ENCODE results near the gene SPAG17. TPM values are rescaled to one million over a fixed set of nuclear protein-coding genes. Genes with fewer than 3 reads are reported as not detected.

The SPAG17 gene
- total RNA-seq, 3 donors from 2014 or later: 1.3 to 6.9 (median 5.9) TPM

GRCh38 chr1:118021668-118022067 is 163.4 kb downstream of the SPAG17 start:
- no peaks in the 10 kb centered on the region for H3K27me3 ChIP-seq
- H3K4me3 ChIP-seq: no peak overlapping the region
- no peaks in the 10 kb centered on the region for H3K4me1 ChIP-seq
- intact Hi-C loops (cut with DNase I; ENCODE audit: low total_unique reads): no loop called here
- no peaks in the 10 kb centered on the region for H3K36me3 ChIP-seq
- no peak for DNase-seq (ENCODE audit: low spot score in 2 of 2)
- no peaks in the 10 kb centered on the region for H3K9me3 ChIP-seq
- H3K27ac ChIP-seq: no peak overlapping the region
- no peak for TF ChIP-seq POLR2AphosphoS5 (IDR thresholded peaks at IDR 0.05)
- TF ChIP-seq POLR2A (IDR thresholded peaks at IDR 0.05): no peak
- no peak for TF ChIP-seq CTCF (IDR thresholded peaks at IDR 0.05)

GRCh38 chr1:118018060-118018459 is 167.0 kb downstream of the SPAG17 start:
- no peaks in the 10 kb centered on the region for H3K4me1 ChIP-seq
- no peaks in the 10 kb centered on the region for H3K36me3 ChIP-seq
- no peak overlapping the region for H3K4me3 ChIP-seq
- no peak for TF ChIP-seq CTCF (IDR thresholded peaks at IDR 0.05)
- TF ChIP-seq POLR2A (IDR thresholded peaks at IDR 0.05): no peak
- TF ChIP-seq POLR2AphosphoS5 (IDR thresholded peaks at IDR 0.05): no peak
- H3K27ac ChIP-seq: no peak overlapping the region
- intact Hi-C loops (cut with DNase I; ENCODE audit: low total_unique reads): no loop called here
- H3K27me3 ChIP-seq: no peaks in the 10 kb centered on the region
- no peaks in the 10 kb centered on the region for H3K9me3 ChIP-seq
- no peak for DNase-seq (ENCODE audit: low spot score in 2 of 2)

GRCh38 chr1:118013938-118014337 is 171.1 kb downstream of the SPAG17 start:
- H3K36me3 ChIP-seq: no peaks in the 10 kb centered on the region
- DNase-seq (ENCODE audit: low spot score in 2 of 2): no peak
- H3K27me3 ChIP-seq: no peaks in the 10 kb centered on the region
- TF ChIP-seq POLR2A (IDR thresholded peaks at IDR 0.05): no peak
- TF ChIP-seq CTCF (IDR thresholded peaks at IDR 0.05): no peak
- no peak for TF ChIP-seq POLR2AphosphoS5 (IDR thresholded peaks at IDR 0.05)
- no peaks in the 10 kb centered on the region for H3K4me1 ChIP-seq
- H3K27ac ChIP-seq: no peak overlapping the region
- no peaks in the 10 kb centered on the region for H3K9me3 ChIP-seq
- intact Hi-C loops (cut with DNase I; ENCODE audit: low total_unique reads): no loop called here
- H3K4me3 ChIP-seq: no peak overlapping the region

GRCh38 chr1:118013336-118013735 is 171.7 kb downstream of the SPAG17 start:
- Histone ChIP-seq H3K27ac (no peak overlapping the region), H3K9me3 (no peaks in the 10 kb centered on the region), H3K4me1 (no peaks in the 10 kb centered on the region), H3K27me3 (no peaks in the 10 kb centered on the region), H3K36me3 (no peaks in the 10 kb centered on the region), H3K4me3 (no peak overlapping the region)
- TF ChIP-seq CTCF (IDR thresholded peaks at IDR 0.05) (no peak), POLR2AphosphoS5 (IDR thresholded peaks at IDR 0.05) (no peak)
- intact Hi-C loops (cut with DNase I; ENCODE audit: low total_unique reads): no loop called here
- DNase-seq (ENCODE audit: low spot score in 2 of 2): no peak

- intact Hi-C loops (cut with DNase I; ENCODE audit: low total_unique reads): no loop called here
- TF ChIP-seq POLR2AphosphoS5 (IDR thresholded peaks at IDR 0.05) (no peak), CTCF (IDR thresholded peaks at IDR 0.05) (no peak)
These were observed 172.4 kb downstream of the SPAG17 start for GRCh38 chr1:118012515-118013124.

More at GRCh38 chr1:118012515-118013124, 172.4 kb downstream of the SPAG17 start:
- Histone ChIP-seq H3K4me3 (no peak overlapping the region), H3K27ac (no peak overlapping the region), H3K36me3 (no peaks in the 10 kb centered on the region), H3K27me3 (no peaks in the 10 kb centered on the region), H3K4me1 (no peaks in the 10 kb centered on the region), H3K9me3 (no peaks in the 10 kb centered on the region)
- DNase-seq (ENCODE audit: low spot score in 2 of 2): no peak
